ENCODE results near the gene PCDHGA4.
"Not testable (repeated sequence)": the region's sequence is repeated elsewhere in the genome, so short reads cannot be mapped to it uniquely, and the experiment has no call there.

PCDHGA4 gene

DNA sequence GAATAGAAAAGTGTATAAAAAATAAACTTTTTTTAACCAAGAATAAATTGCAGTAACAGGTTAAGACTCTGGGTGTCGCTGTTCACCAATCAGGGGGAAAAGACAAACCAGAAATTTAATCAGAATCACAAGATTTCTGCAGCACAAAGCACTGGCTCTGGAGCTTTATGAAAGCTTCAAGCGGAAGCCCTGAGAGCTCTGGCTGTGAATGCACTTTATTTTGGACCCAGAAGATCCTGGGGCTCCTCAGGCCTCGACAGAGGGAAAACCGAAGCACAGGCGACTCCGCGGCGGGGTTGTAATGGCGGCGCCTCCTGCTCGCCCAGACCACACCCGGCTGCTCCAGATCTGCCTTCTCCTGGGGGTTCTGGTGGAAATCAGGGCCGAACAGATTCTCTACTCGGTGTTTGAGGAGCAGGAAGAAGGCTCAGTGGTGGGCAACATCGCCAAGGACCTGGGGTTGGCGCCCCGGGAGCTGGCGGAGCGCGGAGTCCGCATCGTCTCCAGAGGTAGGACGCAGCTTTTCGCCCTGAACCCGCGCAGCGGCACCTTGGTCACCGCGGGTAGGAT, at the start of gene PCDHGA4:
Gene PCDHGA4 (plus strand): TSS at position 122 of the 570 bp plus-strand sequence. CDS start 87 bp downstream, at position 209.
- Mint-ChIP-seq H3K4me1 (peaks cover 5% of the 10 kb centered on the region), H3K4me3 (peak within 1 kb of the TSS; percentile 34), H3K27me3 (peaks cover 81% of the 10 kb centered on the region), H3K36me3 (ENCODE audit: insufficient read depth) (no peaks in the 10 kb centered on the region), H3K27ac (ENCODE audit: low read depth) (no peak within 1 kb of the TSS), H3K9me3 (peaks cover 9% of the 10 kb centered on the region)
- ATAC-seq (replicated peaks; ENCODE audit: extremely low read depth, poor library complexity, severe bottlenecking) (no peak), DNase-seq (ENCODE audit: low spot score in 2 of 2) (no peak)

GRCh38 chr5:141306630-141307029, 48.2 kb upstream of the PCDHGA4 start:
- Mint-ChIP-seq H3K27ac (ENCODE audit: low read depth) (no peak overlapping the region), H3K4me1 (no peaks in the 10 kb centered on the region), H3K4me3 (no peak overlapping the region), H3K27me3 (no peaks in the 10 kb centered on the region), H3K9me3 (peaks cover 9% of the 10 kb centered on the region), H3K36me3 (ENCODE audit: insufficient read depth) (peaks cover 3% of the 10 kb centered on the region)
- ATAC-seq (replicated peaks; ENCODE audit: extremely low read depth, poor library complexity, severe bottlenecking) (no peak), DNase-seq (ENCODE audit: low spot score in 2 of 2) (no peak)

- ATAC-seq (replicated peaks; ENCODE audit: extremely low read depth, poor library complexity, severe bottlenecking) (no peak), DNase-seq (ENCODE audit: low spot score in 2 of 2) (no peak)
- Mint-ChIP-seq H3K9me3 (peaks cover 35% of the 10 kb centered on the region), H3K27me3 (no peaks in the 10 kb centered on the region), H3K4me3 (no peak overlapping the region), H3K36me3 (ENCODE audit: insufficient read depth) (peaks cover 18% of the 10 kb centered on the region), H3K4me1 (peaks cover 11% of the 10 kb centered on the region), H3K27ac (ENCODE audit: low read depth) (no peak overlapping the region)
Observed at GRCh38 chr5:141313711-141314110, 41.1 kb upstream of the PCDHGA4 start.

GRCh38 chr5:141316963-141317362, 37.9 kb upstream of the PCDHGA4 start:
- Mint-ChIP-seq H3K4me1 (peaks cover 34% of the 10 kb centered on the region), H3K9me3 (peaks cover 45% of the 10 kb centered on the region), H3K36me3 (ENCODE audit: insufficient read depth) (peaks cover 35% of the 10 kb centered on the region)
- not testable (repeated sequence) for H3K27me3 Mint-ChIP-seq; ATAC-seq (replicated peaks; ENCODE audit: extremely low read depth, poor library complexity, severe bottlenecking); H3K4me3 Mint-ChIP-seq; DNase-seq (ENCODE audit: low spot score in 2 of 2); H3K27ac Mint-ChIP-seq (ENCODE audit: low read depth)

DNA sequence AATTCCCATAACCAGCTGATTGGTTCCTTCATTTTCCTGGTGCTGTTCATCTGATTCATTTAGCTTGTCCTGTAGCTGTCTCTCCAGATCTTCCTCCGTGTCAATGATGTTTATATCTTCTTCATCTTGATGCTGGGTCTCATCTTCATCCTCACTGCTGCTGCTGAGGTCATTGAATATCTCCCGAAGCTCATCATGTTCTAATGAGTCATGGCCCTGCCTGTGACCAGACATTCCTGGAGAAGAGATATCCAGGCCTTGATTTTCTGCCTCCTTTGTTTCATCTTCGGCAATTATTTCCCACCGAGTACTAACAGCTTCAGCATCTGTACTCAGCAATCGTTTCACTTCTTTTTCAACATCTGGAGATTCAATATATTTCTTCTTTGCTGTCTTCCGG, 35.6 kb upstream of the PCDHGA4 start:
- Mint-ChIP-seq H3K4me3 (peak overlapping the region; percentile 97), H3K9me3 (peaks cover 41% of the 10 kb centered on the region), H3K27ac (ENCODE audit: low read depth) (peak overlapping the region; percentile 100), H3K36me3 (ENCODE audit: insufficient read depth) (peaks cover 33% of the 10 kb centered on the region), H3K27me3 (no peaks in the 10 kb centered on the region), H3K4me1 (peaks cover 34% of the 10 kb centered on the region)
- no peak for DNase-seq (ENCODE audit: low spot score in 2 of 2)
- no peak for ATAC-seq (replicated peaks; ENCODE audit: extremely low read depth, poor library complexity, severe bottlenecking)

DNA sequence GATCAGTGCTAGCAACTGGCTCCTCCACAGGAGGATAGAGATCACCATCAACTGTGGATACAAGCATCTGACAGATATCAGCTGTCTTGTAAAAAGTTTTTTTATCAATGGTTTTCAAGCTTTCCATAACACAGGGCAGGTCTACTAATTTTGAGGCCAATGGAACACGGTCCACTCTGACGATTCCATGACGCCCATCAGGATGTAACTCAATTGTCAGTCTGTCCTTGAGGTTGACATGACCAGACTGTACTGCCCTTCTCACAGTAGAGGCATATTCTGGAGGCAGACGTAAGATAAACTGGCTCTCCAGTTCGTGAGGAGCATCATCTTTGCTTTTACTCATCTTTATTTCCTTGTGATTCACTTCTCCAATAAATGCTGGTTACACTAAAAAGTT, 35.1 kb upstream of the PCDHGA4 start:
- no peaks in the 10 kb centered on the region for H3K27me3 Mint-ChIP-seq
- peaks cover 36% of the 10 kb centered on the region for H3K9me3 Mint-ChIP-seq
- DNase-seq (ENCODE audit: low spot score in 2 of 2), result no peak
- H3K36me3 Mint-ChIP-seq (ENCODE audit: insufficient read depth), result peaks cover 33% of the 10 kb centered on the region
- H3K4me1 Mint-ChIP-seq, result peaks cover 34% of the 10 kb centered on the region
- peak overlapping the region; percentile 100 for H3K27ac Mint-ChIP-seq (ENCODE audit: low read depth)
- no peak for ATAC-seq (replicated peaks; ENCODE audit: extremely low read depth, poor library complexity, severe bottlenecking)
- peak overlapping the region; percentile 97 for H3K4me3 Mint-ChIP-seq

- Mint-ChIP-seq H3K36me3 (ENCODE audit: insufficient read depth) (peaks cover 30% of the 10 kb centered on the region), H3K9me3 (peaks cover 28% of the 10 kb centered on the region), H3K27me3 (no peaks in the 10 kb centered on the region), H3K4me1 (peaks cover 32% of the 10 kb centered on the region), H3K27ac (ENCODE audit: low read depth) (peak within 1 kb of the TSS; percentile 100), H3K4me3 (peak within 1 kb of the TSS; percentile 97)
- DNase-seq (ENCODE audit: low spot score in 2 of 2) (peak; percentile 87 to 90), ATAC-seq (replicated peaks; ENCODE audit: extremely low read depth, poor library complexity, severe bottlenecking) (peak; percentile 90)
Observed at GRCh38 chr5:141320225-141321169, 34.3 kb upstream of the PCDHGA4 start, which contains the start of gene TAF7. Gene TAF7, minus strand, starts transcription at chr5:141320784. Its CDS starts 740 bp downstream, at chr5:141320044.

DNA sequence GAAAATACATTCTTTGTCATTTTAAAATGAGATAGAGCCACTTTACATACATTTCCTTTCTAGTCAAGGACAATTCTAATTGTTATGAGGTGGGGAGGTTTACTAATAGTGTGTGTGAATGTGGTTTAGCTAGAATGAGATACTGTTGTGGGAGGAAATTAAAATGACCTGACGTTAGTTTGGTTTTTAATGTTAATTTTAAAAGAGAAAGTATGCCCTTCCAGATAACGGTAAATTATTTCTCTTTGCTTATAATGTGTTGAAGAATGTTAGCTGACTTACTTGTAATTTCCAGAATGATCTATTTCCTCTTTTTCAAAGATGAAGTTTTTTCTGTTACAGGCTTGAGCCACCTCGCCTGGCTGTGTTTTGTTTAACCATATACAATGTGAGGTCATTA, 32.6 kb upstream of the PCDHGA4 start:
- DNase-seq (ENCODE audit: low spot score in 2 of 2) (no peak), ATAC-seq (replicated peaks; ENCODE audit: extremely low read depth, poor library complexity, severe bottlenecking) (no peak)
- Mint-ChIP-seq H3K27ac (ENCODE audit: low read depth) (no peak overlapping the region), H3K4me3 (peak overlapping the region; percentile 97), H3K36me3 (ENCODE audit: insufficient read depth) (peaks cover 31% of the 10 kb centered on the region), H3K27me3 (peaks cover 14% of the 10 kb centered on the region), H3K4me1 (peaks cover 37% of the 10 kb centered on the region), H3K9me3 (peaks cover 23% of the 10 kb centered on the region)

- peaks cover 8% of the 10 kb centered on the region for H3K4me1 Mint-ChIP-seq
- peaks cover 5% of the 10 kb centered on the region for H3K36me3 Mint-ChIP-seq (ENCODE audit: insufficient read depth)
- peak overlapping the region; percentile 91 for H3K27ac Mint-ChIP-seq (ENCODE audit: low read depth)
- peaks cover 36% of the 10 kb centered on the region for H3K27me3 Mint-ChIP-seq
- no peaks in the 10 kb centered on the region for H3K9me3 Mint-ChIP-seq
- DNase-seq (ENCODE audit: low spot score in 2 of 2), result peak; percentile 28 to 49
- peak; percentile 89 for ATAC-seq (replicated peaks; ENCODE audit: extremely low read depth, poor library complexity, severe bottlenecking)
- peak overlapping the region; percentile 87 for H3K4me3 Mint-ChIP-seq
Observed at GRCh38 chr5:141326088-141326854, 28.6 kb upstream of the PCDHGA4 start.

DNA sequence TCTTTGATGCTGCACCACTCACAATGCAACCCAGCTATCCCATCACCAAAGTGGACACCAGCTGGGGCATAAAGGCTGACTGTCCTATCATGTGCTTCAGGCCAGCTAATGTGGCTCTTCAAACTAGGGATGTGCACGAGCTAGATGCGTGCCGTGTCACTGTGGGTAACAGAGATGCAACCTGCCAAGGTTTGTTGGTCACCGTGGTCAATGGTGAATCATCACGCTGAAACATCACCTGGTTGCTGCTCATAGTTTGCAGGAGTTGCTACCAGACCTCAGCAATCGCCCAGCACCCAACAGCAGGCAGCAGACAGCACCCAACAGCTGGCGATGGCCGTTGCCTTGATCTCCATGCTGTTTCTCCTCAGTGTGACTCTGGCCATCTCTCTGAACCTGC, 26.6 kb upstream of the PCDHGA4 start:
- H3K4me3 Mint-ChIP-seq, result no peak overlapping the region
- H3K36me3 Mint-ChIP-seq (ENCODE audit: insufficient read depth), result peaks cover 5% of the 10 kb centered on the region
- H3K27me3 Mint-ChIP-seq, result peaks cover 43% of the 10 kb centered on the region
- ATAC-seq (replicated peaks; ENCODE audit: extremely low read depth, poor library complexity, severe bottlenecking) (no peak), DNase-seq (ENCODE audit: low spot score in 2 of 2) (no peak)
- peaks cover 8% of the 10 kb centered on the region for H3K4me1 Mint-ChIP-seq
- no peak overlapping the region for H3K27ac Mint-ChIP-seq (ENCODE audit: low read depth)
- H3K9me3 Mint-ChIP-seq, result no peaks in the 10 kb centered on the region

DNA sequence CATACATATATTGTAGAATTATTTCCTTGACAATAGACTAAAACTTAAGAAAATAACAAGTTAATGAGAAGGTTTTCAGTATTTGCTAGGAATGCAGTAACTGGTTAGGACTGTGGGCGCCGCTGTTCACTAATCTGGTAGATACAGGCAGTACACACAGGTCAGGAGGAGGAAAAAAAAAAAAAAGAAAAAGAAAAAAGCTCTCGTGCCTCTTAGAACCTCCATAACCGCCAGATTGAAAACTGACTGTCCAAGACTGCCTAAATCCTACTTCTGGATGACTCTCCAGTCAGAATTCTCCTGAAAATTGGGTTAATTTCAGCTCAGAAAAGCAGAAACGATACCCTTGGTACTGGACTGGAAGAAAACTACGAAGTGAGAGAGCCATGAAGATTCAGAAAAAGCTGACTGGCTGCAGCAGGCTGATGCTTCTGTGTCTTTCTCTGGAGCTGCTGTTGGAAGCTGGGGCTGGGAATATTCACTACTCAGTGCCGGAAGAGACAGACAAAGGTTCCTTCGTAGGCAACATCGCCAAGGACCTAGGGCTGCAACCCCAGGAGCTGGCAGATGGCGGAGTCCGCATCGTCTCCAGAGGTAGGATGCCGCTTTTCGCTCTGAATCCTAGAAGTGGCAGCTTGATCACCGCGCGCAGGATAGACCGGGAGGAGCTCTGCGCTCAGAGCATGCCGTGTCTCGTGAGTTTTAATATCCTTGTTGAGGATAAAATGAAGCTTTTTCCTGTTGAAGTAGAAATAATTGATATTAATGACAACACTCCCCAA, 24.3 kb upstream of the PCDHGA4 start, which contains the start of gene PCDHGA1:
Gene PCDHGA1 (plus strand): TSS at position 216 of the 782 bp plus-strand sequence.
- H3K27ac Mint-ChIP-seq (ENCODE audit: low read depth), result no peak within 1 kb of the TSS
- peaks cover 8% of the 10 kb centered on the region for H3K4me1 Mint-ChIP-seq
- peak; percentile 41 for ATAC-seq (replicated peaks; ENCODE audit: extremely low read depth, poor library complexity, severe bottlenecking)
- H3K9me3 Mint-ChIP-seq, result peaks cover 5% of the 10 kb centered on the region
- peak within 1 kb of the TSS; percentile 49 for H3K4me3 Mint-ChIP-seq
- H3K36me3 Mint-ChIP-seq (ENCODE audit: insufficient read depth), result peaks cover 6% of the 10 kb centered on the region
- H3K27me3 Mint-ChIP-seq, result peaks cover 65% of the 10 kb centered on the region
- DNase-seq (ENCODE audit: low spot score in 2 of 2), result no peak

All from central memory CD8-positive, alpha-beta T cell (primary cell).